GM18526 (cell line): Measurements from ENCODE around the gene CNTLN.

ENCODE experiments used
- POLR2A ChIP-seq: IDR thresholded peaks from 3 replicates; pipeline ENCODE4 v1.6.1; 2011; ENCODE audit not compliant: insufficient read length; ENCODE audit errors: extremely low read depth

CNTLN gene, protein sequence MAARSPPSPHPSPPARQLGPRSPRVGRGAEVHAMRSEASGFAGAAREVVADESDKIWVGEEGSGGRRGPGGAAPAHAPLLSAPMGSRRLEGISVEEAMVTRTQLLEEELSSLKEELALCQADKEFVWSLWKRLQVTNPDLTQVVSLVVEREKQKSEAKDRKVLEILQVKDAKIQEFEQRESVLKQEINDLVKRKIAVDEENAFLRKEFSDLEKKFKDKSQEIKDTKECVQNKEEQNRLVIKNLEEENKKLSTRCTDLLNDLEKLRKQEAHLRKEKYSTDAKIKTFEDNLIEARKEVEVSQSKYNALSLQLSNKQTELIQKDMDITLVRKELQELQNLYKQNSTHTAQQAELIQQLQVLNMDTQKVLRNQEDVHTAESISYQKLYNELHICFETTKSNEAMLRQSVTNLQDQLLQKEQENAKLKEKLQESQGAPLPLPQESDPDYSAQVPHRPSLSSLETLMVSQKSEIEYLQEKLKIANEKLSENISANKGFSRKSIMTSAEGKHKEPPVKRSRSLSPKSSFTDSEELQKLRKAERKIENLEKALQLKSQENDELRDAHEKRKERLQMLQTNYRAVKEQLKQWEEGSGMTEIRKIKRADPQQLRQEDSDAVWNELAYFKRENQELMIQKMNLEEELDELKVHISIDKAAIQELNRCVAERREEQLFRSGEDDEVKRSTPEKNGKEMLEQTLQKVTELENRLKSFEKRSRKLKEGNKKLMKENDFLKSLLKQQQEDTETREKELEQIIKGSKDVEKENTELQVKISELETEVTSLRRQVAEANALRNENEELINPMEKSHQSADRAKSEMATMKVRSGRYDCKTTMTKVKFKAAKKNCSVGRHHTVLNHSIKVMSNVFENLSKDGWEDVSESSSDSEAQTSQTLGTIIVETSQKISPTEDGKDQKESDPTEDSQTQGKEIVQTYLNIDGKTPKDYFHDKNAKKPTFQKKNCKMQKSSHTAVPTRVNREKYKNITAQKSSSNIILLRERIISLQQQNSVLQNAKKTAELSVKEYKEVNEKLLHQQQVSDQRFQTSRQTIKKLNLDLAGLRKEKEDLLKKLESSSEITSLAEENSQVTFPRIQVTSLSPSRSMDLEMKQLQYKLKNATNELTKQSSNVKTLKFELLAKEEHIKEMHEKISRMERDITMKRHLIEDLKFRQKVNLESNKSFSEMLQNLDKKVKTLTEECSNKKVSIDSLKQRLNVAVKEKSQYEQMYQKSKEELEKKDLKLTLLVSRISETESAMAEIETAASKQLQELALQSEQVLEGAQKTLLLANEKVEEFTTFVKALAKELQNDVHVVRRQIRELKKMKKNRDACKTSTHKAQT (N-terminal part only)

GRCh38 chr9:17134396-17135294, at the start of gene CNTLN:
CNTLN (plus strand) TSS chr9:17135040; CDS start chr9:17135066, 26 bp downstream.
- TF ChIP-seq POLR2A = no peak

- TF ChIP-seq POLR2A = no peak
Measured at GRCh38 chr9:17088566-17088965, 46.3 kb upstream of the CNTLN start.

DNA sequence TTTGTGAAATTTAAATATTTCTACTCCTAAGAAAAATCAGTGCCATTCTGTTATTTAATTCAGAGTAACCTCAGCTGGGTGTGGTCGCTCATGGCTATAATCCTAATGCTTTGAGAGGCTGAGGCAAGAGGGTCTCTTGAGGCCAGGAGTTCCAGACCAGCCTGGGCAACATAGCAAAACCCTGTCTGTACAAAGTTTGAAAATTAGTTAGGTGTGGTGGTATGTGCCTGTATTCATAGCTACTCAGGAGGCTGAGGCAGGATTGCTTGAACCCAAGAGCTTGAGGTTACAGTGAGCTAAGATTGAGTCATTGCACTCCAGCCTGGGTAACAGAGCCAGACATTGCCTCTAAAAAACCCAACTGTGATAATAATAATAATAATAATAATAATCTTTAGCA, 44.8 kb upstream of the CNTLN start:
- no peak for TF ChIP-seq POLR2A

- TF ChIP-seq POLR2A = no peak
Measured at GRCh38 chr9:17116400-17116837, 18.4 kb upstream of the CNTLN start.

DNA sequence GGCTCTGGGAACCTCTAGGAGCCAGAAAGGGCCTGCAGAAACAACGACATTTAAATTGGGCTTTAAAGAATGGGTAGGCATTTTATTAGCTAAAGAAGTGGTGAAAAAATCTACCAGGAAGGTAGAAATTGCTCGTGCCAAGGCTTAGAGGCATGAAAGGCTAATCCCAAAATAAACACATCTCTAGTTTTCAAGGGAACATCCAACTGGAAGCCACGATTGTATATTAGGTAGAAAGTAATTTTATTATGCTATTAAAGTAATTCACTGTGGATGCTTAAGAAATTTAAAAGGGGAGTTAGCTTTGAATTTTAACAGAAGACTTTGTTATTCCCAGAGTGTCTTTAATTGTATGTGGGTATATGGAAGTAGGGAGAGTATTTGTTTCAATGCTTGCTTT, 17.5 kb upstream of the CNTLN start:
- TF ChIP-seq POLR2A = no peak

- TF ChIP-seq POLR2A = no peak
Measured at GRCh38 chr9:17120203-17120602, 14.6 kb upstream of the CNTLN start.

DNA sequence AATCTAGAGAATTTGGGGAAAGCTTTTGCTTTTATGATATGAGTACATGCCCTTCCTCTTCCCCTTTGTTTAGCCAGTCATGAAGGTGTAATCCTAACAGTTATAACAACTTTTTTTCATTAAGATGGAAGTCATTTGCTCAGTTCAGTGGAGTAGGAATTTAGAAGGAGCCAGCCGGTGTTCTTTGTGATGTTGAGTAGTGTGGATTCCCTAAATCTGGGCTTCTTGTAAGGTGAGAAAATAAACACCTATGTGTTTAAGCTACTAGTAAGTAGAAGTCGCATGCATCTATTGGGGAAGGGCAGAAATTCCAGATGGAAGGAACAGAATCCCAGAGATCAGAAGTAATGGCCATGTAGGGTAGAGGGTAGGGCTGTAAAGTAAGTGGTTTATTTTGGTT, 13.6 kb upstream of the CNTLN start:
- no peak for TF ChIP-seq POLR2A

- no peak for TF ChIP-seq POLR2A
Measured at GRCh38 chr9:17130291-17130690, 4.5 kb upstream of the CNTLN start.

- no peak for TF ChIP-seq POLR2A
Measured at GRCh38 chr9:17130725-17131124, 4.1 kb upstream of the CNTLN start.

DNA sequence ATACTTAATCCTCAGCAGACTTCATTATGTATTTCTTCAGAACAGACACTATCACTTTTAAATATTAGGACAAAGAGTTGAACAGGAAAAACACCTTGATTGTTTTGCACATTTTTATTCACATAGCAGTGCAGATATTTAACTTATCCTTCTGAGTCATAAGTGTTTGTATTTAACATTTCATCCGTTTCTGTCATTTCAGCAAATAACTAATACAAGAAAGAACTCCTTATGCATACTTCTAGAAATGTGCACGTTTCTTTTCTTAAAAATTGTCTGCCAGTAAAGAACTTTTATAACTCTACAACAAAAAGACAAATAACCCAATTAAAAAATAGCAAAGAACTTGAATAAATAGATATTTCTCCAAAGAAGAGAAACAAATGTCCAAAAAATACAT, 3.3 kb upstream of the CNTLN start:
- no peak for TF ChIP-seq POLR2A

GRCh38 chr9:17135295-17136160, 688 bp downstream of the CNTLN start:
- no peak for TF ChIP-seq POLR2A

- TF ChIP-seq POLR2A = no peak
Measured at GRCh38 chr9:17137566-17137965, 2.7 kb downstream of the CNTLN start.

GRCh38 chr9:17138503-17138902, 3.7 kb downstream of the CNTLN start:
- no peak for TF ChIP-seq POLR2A

DNA sequence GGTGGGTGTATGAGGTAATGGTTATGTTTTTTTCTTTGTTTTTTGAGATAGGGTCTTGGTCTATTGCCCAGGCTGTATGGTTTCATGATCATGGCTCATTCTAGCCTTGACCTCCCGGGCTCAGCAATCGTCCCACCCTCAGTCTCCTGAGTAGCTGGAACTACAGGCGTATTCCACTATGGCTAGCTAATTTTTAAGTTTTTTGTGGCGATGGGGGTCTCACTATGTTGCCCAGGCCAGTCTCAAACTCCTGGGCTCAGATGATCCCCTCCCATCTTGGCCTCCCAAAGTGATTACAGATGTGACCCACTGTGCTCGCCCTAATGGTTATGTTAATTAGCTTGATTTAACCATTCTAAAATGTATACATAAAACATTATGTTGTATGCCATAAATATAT, 5.6 kb downstream of the CNTLN start:
- no peak for TF ChIP-seq POLR2A

- no peak for TF ChIP-seq POLR2A
Measured at GRCh38 chr9:17148324-17148723, 13.5 kb downstream of the CNTLN start.
